BE2C (cell line): ENCODE results near the gene ZNF202.

Experiments
- DNase-seq: peaks from one replicate; pipeline ENCODE4 v3.0.0-alpha.2; 2020
- H3K27me3 ChIP-seq: fragments of 250-450 bp; sonication (Bioruptor Pico); 2 replicates; pipeline ENCODE4 v1.5.1; 2020; ENCODE audit warnings: mild to moderate bottlenecking
- H3K36me3 ChIP-seq: fragments of 250-450 bp; sonication (Bioruptor Pico); 2 replicates; pipeline ENCODE4 v1.5.1; 2020; ENCODE audit warnings: mild to moderate bottlenecking
- H3K4me1 ChIP-seq: fragments of 250-450 bp; sonication (Bioruptor Pico); 2 replicates; pipeline ENCODE4 v1.5.1; 2020
- H3K4me3 ChIP-seq: 2 replicates; pipeline ENCODE4 v1.5.1; 2011; ENCODE audit warnings: low read depth, low read length
- H3K9me3 ChIP-seq: fragments of 250-450 bp; sonication (Bioruptor Pico); 2 replicates; pipeline ENCODE4 v1.5.1; 2020
- TF ChIP-seq, protein P1 (sequence below): IDR thresholded peaks from 2 replicates; pipeline ENCODE4 v1.5.1; 2012; ENCODE audit warnings: mild to moderate bottlenecking, low read depth, low read length

Gene ZNF202

DNA sequence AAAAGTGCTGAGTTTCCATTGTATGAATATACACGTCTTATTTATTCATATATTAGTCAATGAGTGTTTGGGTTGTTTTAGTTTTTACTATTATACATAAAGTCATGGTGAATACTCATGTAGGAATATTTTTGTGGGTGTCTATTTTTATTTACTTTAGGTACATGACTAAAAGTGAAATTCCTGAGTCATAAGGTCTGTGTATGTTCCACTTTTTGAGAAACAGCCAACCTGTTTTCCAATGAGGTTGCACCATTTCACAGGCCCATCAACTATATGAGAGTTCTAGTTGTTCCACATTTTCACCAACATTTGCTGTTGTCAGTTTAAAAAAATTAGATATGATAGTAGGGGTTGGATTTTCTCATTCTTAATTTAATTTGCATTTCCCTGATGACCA lies 19.4 kb upstream of the ZNF202 start:
- no peak overlapping the region for H3K4me3 ChIP-seq
- peaks cover 36% of the 10 kb centered on the region for H3K27me3 ChIP-seq
- TF ChIP-seq, protein P1, sequence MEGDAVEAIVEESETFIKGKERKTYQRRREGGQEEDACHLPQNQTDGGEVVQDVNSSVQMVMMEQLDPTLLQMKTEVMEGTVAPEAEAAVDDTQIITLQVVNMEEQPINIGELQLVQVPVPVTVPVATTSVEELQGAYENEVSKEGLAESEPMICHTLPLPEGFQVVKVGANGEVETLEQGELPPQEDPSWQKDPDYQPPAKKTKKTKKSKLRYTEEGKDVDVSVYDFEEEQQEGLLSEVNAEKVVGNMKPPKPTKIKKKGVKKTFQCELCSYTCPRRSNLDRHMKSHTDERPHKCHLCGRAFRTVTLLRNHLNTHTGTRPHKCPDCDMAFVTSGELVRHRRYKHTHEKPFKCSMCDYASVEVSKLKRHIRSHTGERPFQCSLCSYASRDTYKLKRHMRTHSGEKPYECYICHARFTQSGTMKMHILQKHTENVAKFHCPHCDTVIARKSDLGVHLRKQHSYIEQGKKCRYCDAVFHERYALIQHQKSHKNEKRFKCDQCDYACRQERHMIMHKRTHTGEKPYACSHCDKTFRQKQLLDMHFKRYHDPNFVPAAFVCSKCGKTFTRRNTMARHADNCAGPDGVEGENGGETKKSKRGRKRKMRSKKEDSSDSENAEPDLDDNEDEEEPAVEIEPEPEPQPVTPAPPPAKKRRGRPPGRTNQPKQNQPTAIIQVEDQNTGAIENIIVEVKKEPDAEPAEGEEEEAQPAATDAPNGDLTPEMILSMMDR, result no peak
- no peaks in the 10 kb centered on the region for H3K4me1 ChIP-seq
- H3K36me3 ChIP-seq, result no peaks in the 10 kb centered on the region
- no peaks in the 10 kb centered on the region for H3K9me3 ChIP-seq
- no peak for DNase-seq

DNA sequence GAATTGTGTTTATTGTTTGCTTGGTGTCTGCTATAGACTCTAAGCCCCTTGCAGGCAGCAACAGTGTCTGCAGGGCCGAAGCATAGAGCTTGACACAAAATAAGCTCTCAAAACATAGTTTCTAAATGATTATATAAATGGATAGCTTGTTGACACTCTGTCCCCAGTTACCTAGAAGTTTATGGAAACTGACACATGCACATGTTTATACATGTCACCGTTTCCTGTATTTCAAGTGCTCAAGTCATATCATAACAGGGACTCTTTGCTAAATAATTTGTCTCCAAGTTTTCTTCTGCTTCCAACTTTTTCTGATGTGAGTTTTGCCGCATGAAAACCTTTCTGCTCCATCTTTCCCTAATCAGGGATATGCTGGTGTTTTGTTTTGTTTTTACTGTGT lies 16.5 kb upstream of the ZNF202 start:
- TF ChIP-seq, protein P1, result no peak
- Histone ChIP-seq H3K36me3 (no peaks in the 10 kb centered on the region), H3K9me3 (no peaks in the 10 kb centered on the region), H3K27me3 (peaks cover 47% of the 10 kb centered on the region), H3K4me3 (no peak overlapping the region), H3K4me1 (no peaks in the 10 kb centered on the region)
- no peak for DNase-seq

DNA sequence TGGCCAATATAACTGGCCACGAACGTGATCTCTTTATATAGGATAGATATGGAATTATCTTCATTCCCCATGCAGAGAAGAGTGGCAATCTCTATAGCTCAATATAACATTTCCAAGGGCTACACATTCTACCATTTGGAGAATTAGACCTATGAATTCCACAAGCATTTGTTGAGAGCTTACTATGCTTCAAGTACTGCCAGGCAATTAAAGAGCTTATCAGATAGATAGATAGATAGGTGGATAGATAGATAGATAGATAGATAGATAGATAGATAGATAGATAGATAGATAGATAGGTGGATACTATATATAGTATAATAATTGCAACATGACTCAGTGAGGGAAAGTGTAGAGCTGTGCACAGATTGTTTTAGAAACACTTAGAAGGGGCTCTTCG lies 14.4 kb upstream of the ZNF202 start:
- TF ChIP-seq, protein P1, result no peak
- Histone ChIP-seq H3K4me1 (no peaks in the 10 kb centered on the region), H3K36me3 (no peaks in the 10 kb centered on the region), H3K27me3 (peaks cover 54% of the 10 kb centered on the region), H3K9me3 (no peaks in the 10 kb centered on the region), H3K4me3 (no peak overlapping the region)
- DNase-seq, result no peak

DNA sequence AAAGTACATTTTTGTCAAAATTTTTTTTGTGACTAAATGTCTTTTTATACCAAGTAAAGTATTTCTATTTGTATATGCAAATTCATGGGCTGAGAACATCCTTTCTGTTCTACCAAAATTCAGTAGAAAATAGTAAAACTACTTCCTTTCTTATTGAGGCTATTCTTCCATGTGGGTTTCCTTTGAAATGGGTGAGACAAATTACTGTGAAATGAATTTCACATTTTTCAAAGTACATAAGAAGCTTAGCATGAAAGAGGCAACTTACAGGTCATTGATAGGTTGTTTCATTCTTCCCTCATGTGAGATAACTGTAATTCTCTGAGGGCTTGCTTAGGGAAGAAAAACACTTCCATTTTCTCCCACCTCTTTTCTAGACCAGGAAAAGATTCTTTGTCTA lies 13.9 kb upstream of the ZNF202 start:
- Histone ChIP-seq H3K36me3 (no peaks in the 10 kb centered on the region), H3K4me1 (no peaks in the 10 kb centered on the region), H3K27me3 (peaks cover 55% of the 10 kb centered on the region), H3K4me3 (no peak overlapping the region), H3K9me3 (no peaks in the 10 kb centered on the region)
- DNase-seq, result no peak
- TF ChIP-seq, protein P1, result no peak

DNA sequence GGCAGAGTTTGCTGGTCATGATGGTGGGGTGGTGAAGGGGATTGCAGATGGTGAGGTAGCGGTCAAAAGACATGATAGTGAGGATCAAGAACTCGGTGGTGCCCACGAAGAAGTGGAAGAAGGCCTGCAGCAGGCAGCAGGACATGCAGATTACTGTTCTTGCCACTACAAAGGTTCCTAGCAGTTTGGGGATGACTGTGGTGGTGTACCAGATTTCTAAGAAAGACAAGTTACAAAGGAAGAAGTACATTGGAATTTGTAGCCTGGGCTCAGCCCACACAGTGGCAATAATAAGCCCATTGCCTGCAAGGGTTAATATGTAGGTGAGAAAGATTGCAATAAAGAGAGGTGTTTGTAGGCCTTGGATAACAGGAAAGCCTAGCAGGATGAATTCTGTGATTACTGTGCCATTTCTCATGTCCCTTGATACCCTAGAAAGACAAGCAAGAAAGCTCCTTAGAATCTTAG lies 12.7 kb upstream of the ZNF202 start, which contains the start of gene OR6X1:
Gene OR6X1 (minus strand): TSS at position 418 of the 468 bp plus-strand sequence. CDS start 0 bp downstream, at position 418.
- H3K9me3 ChIP-seq, result no peaks in the 10 kb centered on the region
- TF ChIP-seq, protein P1, result no peak
- H3K4me3 ChIP-seq, result no peak within 1 kb of the TSS
- no peak for DNase-seq
- H3K27me3 ChIP-seq, result peaks cover 57% of the 10 kb centered on the region
- no peaks in the 10 kb centered on the region for H3K4me1 ChIP-seq
- H3K36me3 ChIP-seq, result no peaks in the 10 kb centered on the region

DNA sequence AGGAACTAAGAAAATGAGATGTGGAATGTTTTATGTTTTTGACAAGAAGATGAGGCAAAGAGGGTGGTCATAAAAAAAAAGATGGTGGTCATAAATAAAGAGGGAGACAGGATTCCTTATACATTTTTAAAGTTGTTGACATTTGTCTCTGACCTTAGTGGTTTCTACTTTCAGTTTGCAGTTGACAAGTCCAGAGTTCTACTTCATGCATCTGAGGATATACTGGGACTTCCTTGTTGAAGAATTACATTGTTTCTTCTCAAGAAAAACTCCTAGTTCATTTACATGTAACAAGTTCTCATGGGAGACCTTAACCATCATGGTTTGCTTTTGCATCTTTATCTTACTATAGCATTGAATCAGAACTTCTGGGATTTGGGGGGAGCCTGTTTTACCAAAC lies 11.7 kb upstream of the ZNF202 start:
- Histone ChIP-seq H3K36me3 (no peaks in the 10 kb centered on the region), H3K27me3 (peaks cover 47% of the 10 kb centered on the region), H3K4me3 (no peak overlapping the region), H3K9me3 (no peaks in the 10 kb centered on the region), H3K4me1 (no peaks in the 10 kb centered on the region)
- DNase-seq, result no peak
- TF ChIP-seq, protein P1, result no peak
